Endothelial cell of umbilical vein (primary cell): ENCODE data around the gene FBXO5. TPM values are rescaled to one million over a fixed set of nuclear protein-coding genes. Genes with fewer than 3 reads are reported as not detected.

Experiments
- BruUV-seq: library from RNA; stranded (reverse); fragments of 400-500 nt; replicated peaks from 2 replicates; lab custom pipeline; 2021; lab: Mats Ljungman, UMichigan
- CTCF ChIA-PET: fragments of 300-600, 350-600 bp; sonication (Branson Sonifier 250); formaldehyde crosslinking; loops from one replicate; lab custom pipeline; 2021; ENCODE audit warnings: antibody characterized with exemption, inconsistent platforms; lab: Charles Lee
- POLR2A ChIA-PET: fragments of 300-600, 350-600 bp; sonication (Branson Sonifier 250); formaldehyde crosslinking; loops from one replicate; lab custom pipeline; 2021; ENCODE audit warnings: antibody characterized with exemption, inconsistent platforms; lab: Charles Lee
- DNase-seq: peaks from one replicate; pipeline ENCODE4 v3.0.0-alpha.2; 2011; ENCODE audit warnings: low read depth, low spot score
- FAIRE-seq: peaks from 2 replicates; lab custom pipeline; 2011; peaks lifted over from hg19 to GRCh38; lab: Jason Lieb, UNC
- H2AFZ ChIP-seq: 2 replicates; pipeline ENCODE4 v1.6.0; 2012; ENCODE audit warnings: low read depth, low read length, control low read depth, inconsistent platforms
- H3K27ac ChIP-seq: 2 replicates; pipeline ENCODE4 v1.5.1; 2011; ENCODE audit warnings: low read depth, mild to moderate bottlenecking, control low read depth, low read length, moderate library complexity; ENCODE audit not compliant: insufficient read depth
- H3K27me3 ChIP-seq, 2 experiments: 2 replicates each; pipeline versions ENCODE4 v1.6.0 to v1.6.1; 2011; ENCODE audit warnings: low read length in 2 of 2, mixed read lengths in 1 of 2; ENCODE audit not compliant: control insufficient read depth in 2 of 2, insufficient read depth in 2 of 2
- H3K36me3 ChIP-seq, 2 experiments: 2 replicates in 1 of 2; 3 replicates in 1 of 2; pipeline ENCODE4 v1.5.1; 2011; ENCODE audit warnings: low read length in 2 of 2, mild to moderate bottlenecking in 1 of 2, moderate library complexity in 1 of 2; ENCODE audit not compliant: control insufficient read depth in 2 of 2, insufficient read depth in 2 of 2; ENCODE audit errors: extremely low read depth in 1 of 2
- H3K4me1 ChIP-seq: 3 replicates; pipeline ENCODE4 v1.5.1; 2011; ENCODE audit warnings: mild to moderate bottlenecking, low read length; ENCODE audit not compliant: control insufficient read depth, insufficient read depth; ENCODE audit errors: extremely low read depth
- H3K4me2 ChIP-seq: 2 replicates; pipeline ENCODE4 v1.6.1; 2011; ENCODE audit warnings: low read length, control low read depth, mixed read lengths; ENCODE audit not compliant: insufficient read depth
- H3K4me3 ChIP-seq, 3 experiments: fragments of 200-600 bp in 1 of 3; sonication (generic), shearing (Covaris generic) in 1 of 3; replicated peaks in 1 of 3; 2 replicates each; pipeline ENCODE4 v1.5.1; 2011 to 2016; ENCODE audit warnings: control low read depth in 3 of 3, low read length in 3 of 3, mild to moderate bottlenecking in 2 of 3, inconsistent platforms in 1 of 3, low read depth in 1 of 3, moderate library complexity in 1 of 3; ENCODE audit not compliant: insufficient read depth in 1 of 3
- H3K79me2 ChIP-seq: 2 replicates; pipeline ENCODE4 v1.6.0; 2012; ENCODE audit warnings: low read length, inconsistent platforms; ENCODE audit not compliant: control insufficient read depth, insufficient read depth
- H3K9ac ChIP-seq: replicated peaks from 2 replicates; pipeline ENCODE3; 2011; ENCODE audit warnings: low read length, control low read depth; ENCODE audit not compliant: insufficient read depth; ENCODE audit errors: extremely low read depth
- H3K9me1 ChIP-seq: replicated peaks from 3 replicates; pipeline ENCODE4 v1.6.0; 2011; ENCODE audit warnings: mild to moderate bottlenecking, low read length; ENCODE audit not compliant: control insufficient read depth, insufficient read depth; ENCODE audit errors: extremely low read depth
- H3K9me3 ChIP-seq: replicated peaks from 2 replicates; pipeline ENCODE4 v1.5.1; 2012; ENCODE audit warnings: low read length, inconsistent platforms; ENCODE audit not compliant: control insufficient read depth, insufficient read depth
- H4K20me1 ChIP-seq: replicated peaks from 2 replicates; pipeline ENCODE3; 2011; ENCODE audit warnings: mild to moderate bottlenecking, low read length; ENCODE audit not compliant: control insufficient read depth, insufficient read depth; ENCODE audit errors: extremely low read depth
- EZH2 ChIP-seq: IDR thresholded peaks from 2 replicates; pipeline ENCODE4 v1.6.1; 2012; ENCODE audit warnings: borderline replicate concordance, low read depth, mild to moderate bottlenecking, moderate library complexity, low read length, inconsistent platforms; ENCODE audit not compliant: severe bottlenecking
- FOS ChIP-seq: IDR thresholded peaks from 2 replicates; pipeline ENCODE4 v1.6.1; 2011; ENCODE audit warnings: mild to moderate bottlenecking, low read length, moderate library complexity, borderline replicate concordance; ENCODE audit not compliant: insufficient read depth
- GATA2 ChIP-seq: IDR thresholded peaks from 2 replicates; pipeline ENCODE4 v1.7.0; 2011; ENCODE audit warnings: low read depth, mild to moderate bottlenecking, moderate library complexity, mixed read lengths, low read length; ENCODE audit not compliant: insufficient read length, insufficient read depth
- JUN ChIP-seq: IDR thresholded peaks from 2 replicates; pipeline ENCODE4 v1.6.1; 2011; ENCODE audit warnings: borderline replicate concordance, low read depth; ENCODE audit not compliant: insufficient read length, insufficient read depth
- MYC ChIP-seq: IDR thresholded peaks from one replicate; pipeline ENCODE4 v1.6.1; 2011; ENCODE audit warnings: mild to moderate bottlenecking, low read depth, low read length
- POLR2A ChIP-seq: IDR thresholded peaks from 2 replicates; pipeline ENCODE4 v1.6.1; 2012; ENCODE audit warnings: low read depth, mild to moderate bottlenecking, control low read depth, low read length
- POLR2AphosphoS5 ChIP-seq: IDR thresholded peaks from 2 replicates; pipeline ENCODE4 v1.6.1; 2012; ENCODE audit warnings: low read depth, mild to moderate bottlenecking, control low read depth, low read length, moderate library complexity; ENCODE audit not compliant: insufficient read depth
- dilution Hi-C: fragments of 300-500 bp; cut with MboI; formaldehyde crosslinking; loops from one replicate; pipeline ENCODE4 v1.15.0; 2019; ENCODE audit warnings: low sequenced_read_pairs; ENCODE audit not compliant: extremely low pct_ligation_motif_present
- intact Hi-C: fragments of 100-400 bp; cut with micrococcal nuclease; formaldehyde crosslinking; loops from one replicate; pipeline ENCODE4 v1.10.0; 2022
- polyA plus RNA-seq, 4 experiments: library from polyadenylated mRNA; depleted of rRNA in 3 of 4; stranded (reverse) in 3 of 4; unstranded in 1 of 4; fragments of >200 nt; gene quantifications; 2 replicates each; pipeline versions ENCODE4 v1.2.1 to v1.2.3, GENCODE V29; 2011 to 2012; ENCODE audit warnings: missing spikeins in 1 of 4
- total RNA-seq: library from RNA; stranded (reverse); gene quantifications from 2 replicates; pipeline ENCODE4 v1.2.3, GENCODE V29; 2021
- TF ChIP-seq, protein P1 (sequence below), 2 donors: IDR thresholded peaks; 1 replicate in 1 of 2; 2 replicates in 1 of 2; pipeline ENCODE4 v1.5.1; 2011; ENCODE audit warnings: low read length in 2 of 2, mild to moderate bottlenecking in 2 of 2, moderate library complexity in 2 of 2, control low read depth in 1 of 2, inconsistent platforms in 1 of 2, low read depth in 1 of 2; ENCODE audit not compliant: insufficient read depth in 1 of 2; ENCODE audit errors: extremely low read depth in 1 of 2
- TF ChIP-seq, protein P2 (sequence below): IDR thresholded peaks from 2 replicates; pipeline ENCODE4 v1.6.1; 2011; ENCODE audit not compliant: insufficient read depth, insufficient read length

Gene FBXO5
- total and polyA plus RNA-seq, 2 donors (not counting 3 experiments of a cell fraction or from before 2014, with no cell fraction given) = 6.1 to 27.1 TPM

DNA sequence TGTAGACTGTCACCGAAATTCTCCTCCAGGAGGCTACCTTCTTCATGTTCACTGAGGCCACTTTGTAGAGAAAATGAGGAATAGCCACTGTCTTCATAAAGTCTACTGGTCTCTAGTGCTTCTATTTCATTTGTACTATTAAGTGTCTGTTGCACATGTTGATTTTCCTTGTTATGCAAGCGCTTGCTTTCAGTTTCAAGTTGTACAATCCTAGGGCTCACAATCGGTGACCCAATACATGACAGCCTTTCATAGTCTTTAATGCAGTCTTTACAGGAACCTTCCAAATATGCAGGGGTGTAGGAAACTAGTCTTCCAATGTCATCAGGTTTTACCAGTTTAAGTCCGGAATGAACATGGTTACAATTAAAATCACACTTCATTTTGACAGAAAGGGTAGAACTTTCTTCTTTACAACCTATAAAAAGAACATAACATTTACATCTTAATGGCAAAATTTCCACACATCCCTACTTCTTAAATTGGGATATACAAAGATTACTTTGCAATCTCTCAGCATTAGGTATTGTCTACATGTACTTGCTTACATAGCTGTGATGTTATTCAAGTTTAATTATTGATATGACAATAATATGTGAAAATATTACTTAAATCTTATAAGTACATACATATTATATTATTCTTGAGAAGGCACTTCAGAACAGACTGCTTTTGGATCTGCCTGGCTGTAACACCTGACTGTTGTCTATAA is 7.5 kb downstream of the FBXO5 start:
- CTCF ChIA-PET = no interaction called here
- Histone ChIP-seq H3K4me2 (peak overlapping the region; percentile 25), H3K9me1 (no peaks in the 10 kb centered on the region), H3K27me3 (no peaks in the 10 kb centered on the region), H3K9me3 (no peaks in the 10 kb centered on the region), H3K4me1 (peaks cover 28% of the 10 kb centered on the region), H3K79me2 (peaks cover 83% of the 10 kb centered on the region), H4K20me1 (no peaks in the 10 kb centered on the region), H3K36me3 (peaks cover 2 to 30% of the 10 kb centered on the region in 2 experiments), H2AFZ (no peak overlapping the region), H3K4me3 (no peak overlapping the region), H3K27ac (no peak overlapping the region), H3K9ac (no peak overlapping the region)
- DNase-seq (no peak), FAIRE-seq (no peak)
- no TSS peak for BruUV-seq
- POLR2A ChIA-PET = no interaction called here
- dilution Hi-C loops = no loop called here
- intact Hi-C loops = no loop called here
- TF ChIP-seq POLR2A = no peak
- TF ChIP-seq, protein P1, sequence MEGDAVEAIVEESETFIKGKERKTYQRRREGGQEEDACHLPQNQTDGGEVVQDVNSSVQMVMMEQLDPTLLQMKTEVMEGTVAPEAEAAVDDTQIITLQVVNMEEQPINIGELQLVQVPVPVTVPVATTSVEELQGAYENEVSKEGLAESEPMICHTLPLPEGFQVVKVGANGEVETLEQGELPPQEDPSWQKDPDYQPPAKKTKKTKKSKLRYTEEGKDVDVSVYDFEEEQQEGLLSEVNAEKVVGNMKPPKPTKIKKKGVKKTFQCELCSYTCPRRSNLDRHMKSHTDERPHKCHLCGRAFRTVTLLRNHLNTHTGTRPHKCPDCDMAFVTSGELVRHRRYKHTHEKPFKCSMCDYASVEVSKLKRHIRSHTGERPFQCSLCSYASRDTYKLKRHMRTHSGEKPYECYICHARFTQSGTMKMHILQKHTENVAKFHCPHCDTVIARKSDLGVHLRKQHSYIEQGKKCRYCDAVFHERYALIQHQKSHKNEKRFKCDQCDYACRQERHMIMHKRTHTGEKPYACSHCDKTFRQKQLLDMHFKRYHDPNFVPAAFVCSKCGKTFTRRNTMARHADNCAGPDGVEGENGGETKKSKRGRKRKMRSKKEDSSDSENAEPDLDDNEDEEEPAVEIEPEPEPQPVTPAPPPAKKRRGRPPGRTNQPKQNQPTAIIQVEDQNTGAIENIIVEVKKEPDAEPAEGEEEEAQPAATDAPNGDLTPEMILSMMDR (IDR thresholded peaks at IDR 0.05; ENCODE audit: extremely low read depth in 1 of 2, insufficient read depth in 1 of 2, low read depth in 1 of 2, low read length in 2 of 2) = no peak
- TF ChIP-seq, protein P2, sequence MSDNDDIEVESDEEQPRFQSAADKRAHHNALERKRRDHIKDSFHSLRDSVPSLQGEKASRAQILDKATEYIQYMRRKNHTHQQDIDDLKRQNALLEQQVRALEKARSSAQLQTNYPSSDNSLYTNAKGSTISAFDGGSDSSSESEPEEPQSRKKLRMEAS = no peak
- TF ChIP-seq MYC = no peak
- TF ChIP-seq EZH2 = no peak
- TF ChIP-seq JUN = no peak
- no peak for TF ChIP-seq GATA2
- TF ChIP-seq FOS = no peak
- TF ChIP-seq POLR2AphosphoS5 = no peak
